HepG2 (cell line): ENCODE measurements around the gene GALNTL6. TPM values are rescaled to one million over a fixed set of nuclear protein-coding genes. Genes with fewer than 3 reads are reported as not detected.

Experiments used
- AFF4 ChIP-seq: sonication (generic); formaldehyde crosslinking; IDR thresholded peaks from 2 replicates; pipeline ENCODE4 v1.4.0; 2020; ENCODE audit warnings: missing genetic modification reagents
- KIAA2018 ChIP-seq: sonication (generic); formaldehyde crosslinking; IDR thresholded peaks from 2 replicates; pipeline ENCODE4 v1.5.0; 2020; ENCODE audit warnings: mild to moderate bottlenecking, missing genetic modification reagents, borderline replicate concordance
- KMT2A ChIP-seq: sonication (generic); formaldehyde crosslinking; IDR thresholded peaks from 2 replicates; pipeline ENCODE4 v1.4.0; 2020; ENCODE audit warnings: missing genetic modification reagents
- PCBP1 ChIP-seq: fragments of 200-400 bp; formaldehyde crosslinking; IDR thresholded peaks from 2 replicates; pipeline ENCODE4 v1.6.1; 2017; ENCODE audit warnings: mild to moderate bottlenecking, low read depth, low read length, borderline replicate concordance
- ZNF354B ChIP-seq: sonication (generic); formaldehyde crosslinking; IDR thresholded peaks from 2 replicates; pipeline ENCODE4 v1.8.0; 2022; ENCODE audit warnings: mild to moderate bottlenecking, missing genetic modification reagents
- ZNF597 ChIP-seq: sonication (generic); formaldehyde crosslinking; IDR thresholded peaks from 2 replicates; pipeline ENCODE4 v1.5.0; 2020; ENCODE audit warnings: missing genetic modification reagents
- ZNF639 ChIP-seq: conservative IDR thresholded peaks from 2 replicates; pipeline ENCODE4 v1.6.1; 2018; ENCODE audit warnings: missing genetic modification reagents
- polyA plus RNA-seq, 8 experiments: library from polyadenylated mRNA; depleted of rRNA in 3 of 8; stranded (reverse) in 7 of 8; unstranded in 1 of 8; fragments of >200 nt; fragmentation: Illumina TruSeq in 4 of 8; extraction: Trizol in 4 of 8; gene quantifications; 2 replicates each; pipeline versions ENCODE4 v1.2.1 to v1.2.3, GENCODE V29; 2011 to 2016; ENCODE audit warnings: low read depth in 4 of 8, missing spikeins in 1 of 8, mixed read lengths in 1 of 8; ENCODE audit not compliant: insufficient read depth in 1 of 8
- total RNA-seq, 5 experiments: library from RNA; depleted of rRNA; stranded (reverse); fragments of >200 nt; fragmentation: Illumina TruSeq; extraction: Trizol; gene quantifications; 2 replicates each; pipeline ENCODE4 v1.2.3, GENCODE V29; 2016; ENCODE audit warnings: low read depth in 1 of 5

The GALNTL6 gene
- total and polyA plus RNA-seq, 2 of the 13 experiments (the other 11 are each of a cell fraction or from before 2014, with no cell fraction given), result not detected

GRCh38 chr4:172995704-172996103, 1182.5 kb downstream of the GALNTL6 start (continued):
- no peak for TF ChIP-seq KIAA2018 (CRISPR knock-in tag)
- no peak for TF ChIP-seq PCBP1
- no peak for TF ChIP-seq ZNF639
- no peak for TF ChIP-seq KMT2A (CRISPR knock-in tag)
- TF ChIP-seq AFF4 (CRISPR knock-in tag), result no peak
- no peak for TF ChIP-seq ZNF597 (CRISPR knock-in tag)
- no peak for TF ChIP-seq ZNF354B
